H1 (cell line): ENCODE measurements around the gene SOX13. TPM values are rescaled to one million over a fixed set of nuclear protein-coding genes. Genes with fewer than 3 reads are reported as not detected.

Experiments
- NRF1 ChIP-seq: IDR thresholded peaks from 2 replicates; pipeline ENCODE4 v1.6.1; 2011; ENCODE audit warnings: mild to moderate bottlenecking, low read depth, low read length, improper control_type of control experiment
- polyA plus RNA-seq, 7 experiments: library from polyadenylated mRNA; depleted of rRNA in 3 of 7; stranded (reverse) in 5 of 7; unstranded in 2 of 7; fragments of >200 nt in 5 of 7; fragments of 200-250 nt in 2 of 7; gene quantifications; 1 replicate in 5 of 7; 2 replicates in 1 of 7; 4 replicates in 1 of 7; pipeline versions ENCODE4 v1.2.1 to v1.2.3, GENCODE V29; 2011 to 2013; ENCODE audit warnings: missing spikeins in 2 of 7, mixed read lengths in 2 of 7
- total RNA-seq: library from RNA; stranded (reverse); fragmentation: NEBNext Ultra II Directional; extraction: Animal tissue kit (Norgen Biotek cat#: 25700); gene quantifications from 2 replicates; pipeline ENCODE4 v1.2.1, GENCODE V29; 2021

Gene SOX13
- total and polyA plus RNA-seq, 2 of the 8 experiments (the other 6 are each of a cell fraction or from before 2014, with no cell fraction given), result 113 to 173 TPM

- TF ChIP-seq NRF1, result no peak
- TF ChIP-seq, all 59 proteins: peak for 0
These were observed 31.6 kb downstream of the SOX13 start (continued) for GRCh38 chr1:204104331-204105130.
